ENCODE measurements around the gene EVL.

- TF ChIP-seq, protein P1, sequence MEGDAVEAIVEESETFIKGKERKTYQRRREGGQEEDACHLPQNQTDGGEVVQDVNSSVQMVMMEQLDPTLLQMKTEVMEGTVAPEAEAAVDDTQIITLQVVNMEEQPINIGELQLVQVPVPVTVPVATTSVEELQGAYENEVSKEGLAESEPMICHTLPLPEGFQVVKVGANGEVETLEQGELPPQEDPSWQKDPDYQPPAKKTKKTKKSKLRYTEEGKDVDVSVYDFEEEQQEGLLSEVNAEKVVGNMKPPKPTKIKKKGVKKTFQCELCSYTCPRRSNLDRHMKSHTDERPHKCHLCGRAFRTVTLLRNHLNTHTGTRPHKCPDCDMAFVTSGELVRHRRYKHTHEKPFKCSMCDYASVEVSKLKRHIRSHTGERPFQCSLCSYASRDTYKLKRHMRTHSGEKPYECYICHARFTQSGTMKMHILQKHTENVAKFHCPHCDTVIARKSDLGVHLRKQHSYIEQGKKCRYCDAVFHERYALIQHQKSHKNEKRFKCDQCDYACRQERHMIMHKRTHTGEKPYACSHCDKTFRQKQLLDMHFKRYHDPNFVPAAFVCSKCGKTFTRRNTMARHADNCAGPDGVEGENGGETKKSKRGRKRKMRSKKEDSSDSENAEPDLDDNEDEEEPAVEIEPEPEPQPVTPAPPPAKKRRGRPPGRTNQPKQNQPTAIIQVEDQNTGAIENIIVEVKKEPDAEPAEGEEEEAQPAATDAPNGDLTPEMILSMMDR (conservative IDR thresholded peaks at IDR 0.05; ENCODE audit: low read length), result no peak
- TF ChIP-seq EZH2phosphoT487 (IDR thresholded peaks at IDR 0.05; ENCODE audit: borderline replicate concordance, low read depth, low read length), result no peak
Observed at GRCh38 chr14:100153560-100153959, 88.3 kb downstream of the EVL start.
